HL-60 (cell line): ENCODE data around the gene CCDC185.

Experiments
- DNase-seq, 2 experiments: peaks; one replicate each; pipeline ENCODE4 v3.0.0-alpha.2; 2010 to 2020; ENCODE audit warnings: low read depth in 1 of 2, low spot score in 1 of 2
- H3K27ac ChIP-seq: fragments of 250-450 bp; sonication (Bioruptor Pico); replicated peaks from 2 replicates; pipeline ENCODE4 v1.5.1; 2020; ENCODE audit warnings: mild to moderate bottlenecking, moderate library complexity
- H3K27me3 ChIP-seq: fragments of 250-450 bp; sonication (Bioruptor Pico); 2 replicates; pipeline ENCODE4 v1.5.1; 2021; ENCODE audit warnings: mild to moderate bottlenecking, moderate library complexity; ENCODE audit not compliant: insufficient read depth, poor library complexity, severe bottlenecking
- H3K4me3 ChIP-seq: replicated peaks from 2 replicates; pipeline ENCODE4 v1.5.1; 2011; ENCODE audit warnings: mild to moderate bottlenecking, control low read depth, low read length; ENCODE audit not compliant: insufficient read depth
- GABPA ChIP-seq: IDR thresholded peaks from 2 replicates; pipeline ENCODE4 v1.6.1; 2012; ENCODE audit warnings: low read depth
- POLR2AphosphoS5 ChIP-seq: IDR thresholded peaks from 2 replicates; pipeline ENCODE4 v1.6.1; 2012; ENCODE audit warnings: low read depth
- SPI1 ChIP-seq: IDR thresholded peaks from 2 replicates; pipeline ENCODE4 v1.6.1; 2012; ENCODE audit warnings: low read depth, mild to moderate bottlenecking, borderline replicate concordance
- TF ChIP-seq, protein P1 (sequence below): IDR thresholded peaks from 2 replicates; pipeline ENCODE4 v1.6.1; 2012; ENCODE audit warnings: low read depth; ENCODE audit not compliant: insufficient replicate concordance
- TF ChIP-seq, protein P2 (sequence below): IDR thresholded peaks from one replicate; pipeline ENCODE4 v1.5.1; 2011; ENCODE audit warnings: low read length, control low read depth, inconsistent platforms; ENCODE audit not compliant: insufficient read depth

CCDC185 gene

DNA sequence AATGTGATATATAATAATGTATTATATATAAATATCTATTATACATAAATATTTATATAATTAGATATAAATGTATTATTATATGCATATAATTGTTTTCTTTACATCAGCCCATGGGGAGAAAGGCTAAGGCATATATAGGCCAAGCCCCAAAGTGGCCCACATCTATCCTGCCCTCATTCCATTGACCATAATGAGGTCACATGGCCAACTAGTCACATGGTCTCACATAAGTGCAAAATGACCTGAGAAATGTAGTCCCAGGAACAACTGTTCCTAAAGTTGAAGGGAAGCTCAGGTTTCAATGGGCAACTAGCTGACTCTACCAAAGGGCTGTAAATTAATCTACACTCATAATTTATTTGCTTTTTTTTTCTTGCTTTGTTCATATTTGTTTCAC is 14.5 kb upstream of the CCDC185 start:
- Histone ChIP-seq H3K27ac (no peak overlapping the region), H3K4me3 (no peak overlapping the region), H3K27me3 (no peaks in the 10 kb centered on the region)
- TF ChIP-seq, protein P1, sequence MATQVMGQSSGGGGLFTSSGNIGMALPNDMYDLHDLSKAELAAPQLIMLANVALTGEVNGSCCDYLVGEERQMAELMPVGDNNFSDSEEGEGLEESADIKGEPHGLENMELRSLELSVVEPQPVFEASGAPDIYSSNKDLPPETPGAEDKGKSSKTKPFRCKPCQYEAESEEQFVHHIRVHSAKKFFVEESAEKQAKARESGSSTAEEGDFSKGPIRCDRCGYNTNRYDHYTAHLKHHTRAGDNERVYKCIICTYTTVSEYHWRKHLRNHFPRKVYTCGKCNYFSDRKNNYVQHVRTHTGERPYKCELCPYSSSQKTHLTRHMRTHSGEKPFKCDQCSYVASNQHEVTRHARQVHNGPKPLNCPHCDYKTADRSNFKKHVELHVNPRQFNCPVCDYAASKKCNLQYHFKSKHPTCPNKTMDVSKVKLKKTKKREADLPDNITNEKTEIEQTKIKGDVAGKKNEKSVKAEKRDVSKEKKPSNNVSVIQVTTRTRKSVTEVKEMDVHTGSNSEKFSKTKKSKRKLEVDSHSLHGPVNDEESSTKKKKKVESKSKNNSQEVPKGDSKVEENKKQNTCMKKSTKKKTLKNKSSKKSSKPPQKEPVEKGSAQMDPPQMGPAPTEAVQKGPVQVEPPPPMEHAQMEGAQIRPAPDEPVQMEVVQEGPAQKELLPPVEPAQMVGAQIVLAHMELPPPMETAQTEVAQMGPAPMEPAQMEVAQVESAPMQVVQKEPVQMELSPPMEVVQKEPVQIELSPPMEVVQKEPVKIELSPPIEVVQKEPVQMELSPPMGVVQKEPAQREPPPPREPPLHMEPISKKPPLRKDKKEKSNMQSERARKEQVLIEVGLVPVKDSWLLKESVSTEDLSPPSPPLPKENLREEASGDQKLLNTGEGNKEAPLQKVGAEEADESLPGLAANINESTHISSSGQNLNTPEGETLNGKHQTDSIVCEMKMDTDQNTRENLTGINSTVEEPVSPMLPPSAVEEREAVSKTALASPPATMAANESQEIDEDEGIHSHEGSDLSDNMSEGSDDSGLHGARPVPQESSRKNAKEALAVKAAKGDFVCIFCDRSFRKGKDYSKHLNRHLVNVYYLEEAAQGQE, result no peak
- TF ChIP-seq GABPA (no peak), POLR2AphosphoS5 (no peak), SPI1 (no peak)
- TF ChIP-seq, protein P2, sequence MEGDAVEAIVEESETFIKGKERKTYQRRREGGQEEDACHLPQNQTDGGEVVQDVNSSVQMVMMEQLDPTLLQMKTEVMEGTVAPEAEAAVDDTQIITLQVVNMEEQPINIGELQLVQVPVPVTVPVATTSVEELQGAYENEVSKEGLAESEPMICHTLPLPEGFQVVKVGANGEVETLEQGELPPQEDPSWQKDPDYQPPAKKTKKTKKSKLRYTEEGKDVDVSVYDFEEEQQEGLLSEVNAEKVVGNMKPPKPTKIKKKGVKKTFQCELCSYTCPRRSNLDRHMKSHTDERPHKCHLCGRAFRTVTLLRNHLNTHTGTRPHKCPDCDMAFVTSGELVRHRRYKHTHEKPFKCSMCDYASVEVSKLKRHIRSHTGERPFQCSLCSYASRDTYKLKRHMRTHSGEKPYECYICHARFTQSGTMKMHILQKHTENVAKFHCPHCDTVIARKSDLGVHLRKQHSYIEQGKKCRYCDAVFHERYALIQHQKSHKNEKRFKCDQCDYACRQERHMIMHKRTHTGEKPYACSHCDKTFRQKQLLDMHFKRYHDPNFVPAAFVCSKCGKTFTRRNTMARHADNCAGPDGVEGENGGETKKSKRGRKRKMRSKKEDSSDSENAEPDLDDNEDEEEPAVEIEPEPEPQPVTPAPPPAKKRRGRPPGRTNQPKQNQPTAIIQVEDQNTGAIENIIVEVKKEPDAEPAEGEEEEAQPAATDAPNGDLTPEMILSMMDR, result no peak
- DNase-seq, result no peak

DNA sequence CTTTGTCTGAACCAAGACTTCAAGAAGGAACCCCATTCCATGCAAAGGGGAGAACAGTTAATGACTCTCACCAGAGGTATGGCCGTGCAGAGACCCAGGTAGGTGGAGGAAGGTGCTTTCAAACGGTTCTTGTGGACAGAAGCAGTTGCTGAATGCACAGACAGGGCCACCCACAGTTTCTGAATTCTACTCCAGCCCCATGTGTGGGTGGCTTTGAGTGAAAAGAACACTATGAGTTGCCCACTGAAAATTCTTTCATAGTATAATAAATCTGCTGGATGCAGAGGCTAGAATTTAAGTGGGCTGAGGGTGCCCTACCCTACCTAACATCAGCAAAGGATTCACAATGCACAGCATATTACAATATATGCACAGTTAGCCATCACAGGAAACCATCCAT is 7.2 kb upstream of the CCDC185 start:
- Histone ChIP-seq H3K27ac (no peak overlapping the region), H3K27me3 (no peaks in the 10 kb centered on the region), H3K4me3 (no peak overlapping the region)
- no peak for DNase-seq
- TF ChIP-seq, protein P1, result no peak
- TF ChIP-seq POLR2AphosphoS5, result no peak
- TF ChIP-seq, protein P2, result no peak
- no peak for TF ChIP-seq SPI1
- TF ChIP-seq GABPA, result no peak

DNA sequence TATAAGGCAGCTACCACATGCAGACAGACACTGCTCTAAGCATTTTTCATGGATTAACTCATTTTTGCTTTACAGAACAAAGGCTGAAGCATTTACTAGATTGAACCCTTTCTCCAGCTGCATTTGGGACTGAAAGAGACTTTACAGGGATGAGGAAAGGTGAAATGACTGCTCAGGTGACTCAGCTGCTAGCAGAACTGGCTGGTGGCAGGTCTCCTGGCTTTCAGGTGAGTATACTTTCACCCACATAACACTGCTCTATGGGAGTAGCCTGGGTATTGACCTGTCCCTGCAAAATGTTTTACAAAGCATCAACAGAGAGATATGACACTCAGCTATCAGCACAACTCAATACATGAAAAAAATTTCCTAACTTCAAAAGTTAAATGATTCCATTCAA is 2.6 kb upstream of the CCDC185 start:
- H3K27me3 ChIP-seq, result peaks cover 5% of the 10 kb centered on the region
- DNase-seq, result no peak
- H3K27ac ChIP-seq, result no peak overlapping the region
- H3K4me3 ChIP-seq, result no peak overlapping the region
- TF ChIP-seq POLR2AphosphoS5 (no peak), GABPA (no peak), SPI1 (no peak)
- TF ChIP-seq, protein P1, result no peak
- TF ChIP-seq, protein P2, result no peak
